ENCODE results near the gene ACSF3. TPM values are rescaled to one million over a fixed set of nuclear protein-coding genes. Genes with fewer than 3 reads are reported as not detected.

Gene ACSF3
- total and polyA plus RNA-seq, 2 donors (not counting 1 experiment from before 2014, with no cell fraction given): 9.2 to 23.1 TPM

DNA sequence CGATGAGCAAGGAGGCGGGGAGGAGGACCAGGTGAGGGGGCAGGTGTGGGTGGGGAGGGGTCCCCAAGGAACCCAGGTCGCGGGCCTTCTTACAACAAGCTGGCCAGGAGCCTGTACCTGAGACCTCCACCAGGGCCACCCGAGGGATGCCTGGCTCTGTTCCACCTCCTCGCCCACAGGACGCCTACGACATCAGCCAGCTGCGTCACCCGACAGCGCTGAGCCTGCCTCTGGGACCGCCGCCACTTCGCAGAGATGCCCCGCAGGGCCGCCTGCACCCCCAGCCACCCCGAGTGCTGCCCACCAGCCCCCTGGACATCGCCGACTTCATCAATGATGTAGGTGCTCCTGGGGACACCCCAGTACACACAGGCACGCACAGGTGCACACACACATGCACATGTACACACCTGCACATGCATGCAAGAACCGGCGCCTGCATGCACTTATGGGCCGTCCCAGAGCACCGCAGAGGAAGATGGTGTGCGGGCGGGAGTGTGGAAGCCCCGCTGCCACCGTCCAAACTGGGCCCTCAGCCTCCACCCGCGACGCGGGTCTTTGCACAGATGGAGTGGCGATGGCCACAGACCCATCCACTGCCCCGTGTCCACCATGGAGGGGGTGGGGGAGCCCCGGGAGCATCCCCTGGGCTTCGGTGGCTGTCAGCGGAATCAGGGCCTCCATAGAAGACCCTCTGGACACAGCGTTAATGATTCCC, 100.1 kb downstream of the ACSF3 start:
- no peak for TF ChIP-seq EZH2 (IDR thresholded peaks at IDR 0.05; ENCODE audit: low read length, missing control alignments)
- TF ChIP-seq, protein P1, sequence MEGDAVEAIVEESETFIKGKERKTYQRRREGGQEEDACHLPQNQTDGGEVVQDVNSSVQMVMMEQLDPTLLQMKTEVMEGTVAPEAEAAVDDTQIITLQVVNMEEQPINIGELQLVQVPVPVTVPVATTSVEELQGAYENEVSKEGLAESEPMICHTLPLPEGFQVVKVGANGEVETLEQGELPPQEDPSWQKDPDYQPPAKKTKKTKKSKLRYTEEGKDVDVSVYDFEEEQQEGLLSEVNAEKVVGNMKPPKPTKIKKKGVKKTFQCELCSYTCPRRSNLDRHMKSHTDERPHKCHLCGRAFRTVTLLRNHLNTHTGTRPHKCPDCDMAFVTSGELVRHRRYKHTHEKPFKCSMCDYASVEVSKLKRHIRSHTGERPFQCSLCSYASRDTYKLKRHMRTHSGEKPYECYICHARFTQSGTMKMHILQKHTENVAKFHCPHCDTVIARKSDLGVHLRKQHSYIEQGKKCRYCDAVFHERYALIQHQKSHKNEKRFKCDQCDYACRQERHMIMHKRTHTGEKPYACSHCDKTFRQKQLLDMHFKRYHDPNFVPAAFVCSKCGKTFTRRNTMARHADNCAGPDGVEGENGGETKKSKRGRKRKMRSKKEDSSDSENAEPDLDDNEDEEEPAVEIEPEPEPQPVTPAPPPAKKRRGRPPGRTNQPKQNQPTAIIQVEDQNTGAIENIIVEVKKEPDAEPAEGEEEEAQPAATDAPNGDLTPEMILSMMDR (conservative IDR thresholded peaks at IDR 0.05 in 1 of 2, IDR thresholded peaks at IDR 0.05 in 1 of 2; ENCODE audit: low read depth in 1 of 2, low read length in 2 of 2): no peak
- H3K9ac ChIP-seq (ENCODE audit: insufficient read depth, low read length): no peak overlapping the region
- H3K79me2 ChIP-seq (ENCODE audit: control insufficient read depth, insufficient read depth, low read length): no peaks in the 10 kb centered on the region
- no peak overlapping the region for H3K4me3 ChIP-seq (replicated peaks in 1 of 4; ENCODE audit: control extremely low read depth in 1 of 4, insufficient read depth in 1 of 4, low read depth in 3 of 4, low read length in 4 of 4)
- no peaks in the 10 kb centered on the region for H3K4me1 ChIP-seq (ENCODE audit: control insufficient read depth, extremely low read depth, insufficient read depth, low read length)
- H3K27ac ChIP-seq (ENCODE audit: insufficient read depth, low read length): no peak overlapping the region
- H3K4me2 ChIP-seq (ENCODE audit: extremely low read depth, insufficient read depth, low read length): no peak overlapping the region
- DNase-seq (ENCODE audit: low read depth in 2 of 2): no peak
- no peaks in the 10 kb centered on the region for H3K27me3 ChIP-seq (ENCODE audit: control insufficient read depth, insufficient read depth, low read length)
- H3K36me3 ChIP-seq (ENCODE audit: control insufficient read depth, insufficient read depth, low read length): no peaks in the 10 kb centered on the region
- no peak overlapping the region for H2AFZ ChIP-seq (ENCODE audit: low read length)
- H4K20me1 ChIP-seq (ENCODE audit: control insufficient read depth, extremely low read depth, insufficient read depth, low read length): no peaks in the 10 kb centered on the region
- H3K9me3 ChIP-seq (ENCODE audit: control insufficient read depth, insufficient read depth, low read depth, low read length): no peaks in the 10 kb centered on the region

DNA sequence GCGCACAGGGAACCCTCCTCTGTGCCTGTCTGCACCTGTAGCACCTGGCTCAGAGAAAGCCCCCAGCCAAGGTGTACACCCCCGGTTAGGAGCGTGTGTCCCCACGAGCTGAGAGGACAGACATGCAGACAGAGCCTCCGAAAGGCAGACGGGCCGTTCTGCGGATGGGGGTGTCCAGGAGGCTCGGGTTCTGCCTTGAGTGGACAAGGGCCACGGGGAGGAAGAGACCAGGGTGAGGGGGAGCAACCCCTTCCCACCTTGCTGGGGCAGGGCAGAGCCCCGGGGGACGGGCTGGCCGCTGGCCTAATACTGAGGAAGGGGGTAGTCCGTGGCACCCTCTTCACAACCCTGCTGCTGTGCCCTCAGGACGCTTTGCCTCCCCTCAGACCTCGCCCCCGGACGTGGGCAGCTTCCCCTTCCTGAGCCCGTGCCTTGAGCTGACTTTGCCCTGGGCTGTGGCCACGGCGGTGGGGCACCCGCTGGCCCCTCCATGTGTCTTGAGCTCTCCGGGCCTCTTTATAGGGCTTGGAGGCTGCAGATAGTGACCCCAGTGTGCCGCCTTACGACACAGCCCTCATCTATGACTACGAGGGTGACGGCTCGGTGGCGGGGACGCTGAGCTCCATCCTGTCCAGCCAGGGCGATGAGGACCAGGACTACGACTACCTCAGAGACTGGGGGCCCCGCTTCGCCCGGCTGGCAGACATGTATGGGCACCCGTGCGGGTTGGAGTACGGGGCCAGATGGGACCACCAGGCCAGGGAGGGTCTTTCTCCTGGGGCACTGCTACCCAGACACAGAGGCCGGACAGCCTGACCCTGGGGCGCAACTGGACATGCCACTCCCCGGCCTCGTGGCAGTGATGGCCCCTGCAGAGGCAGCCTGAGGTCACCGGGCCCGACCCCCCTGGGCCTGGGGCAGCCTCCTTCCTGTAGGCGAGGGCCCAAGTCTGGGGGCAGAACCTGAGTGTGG, 101.0 kb downstream of the ACSF3 start:
- Histone ChIP-seq H3K9me3 (ENCODE audit: control insufficient read depth, insufficient read depth, low read depth, low read length) (no peaks in the 10 kb centered on the region), H3K4me3 (replicated peaks in 1 of 4; ENCODE audit: control extremely low read depth in 1 of 4, insufficient read depth in 1 of 4, low read depth in 3 of 4, low read length in 4 of 4) (no peak overlapping the region), H3K27me3 (ENCODE audit: control insufficient read depth, insufficient read depth, low read length) (peaks cover under 1% of the 10 kb centered on the region), H3K4me2 (ENCODE audit: extremely low read depth, insufficient read depth, low read length) (no peak overlapping the region), H4K20me1 (ENCODE audit: control insufficient read depth, extremely low read depth, insufficient read depth, low read length) (no peaks in the 10 kb centered on the region), H3K36me3 (ENCODE audit: control insufficient read depth, insufficient read depth, low read length) (no peaks in the 10 kb centered on the region), H2AFZ (ENCODE audit: low read length) (no peak overlapping the region), H3K79me2 (ENCODE audit: control insufficient read depth, insufficient read depth, low read length) (no peaks in the 10 kb centered on the region), H3K27ac (ENCODE audit: insufficient read depth, low read length) (no peak overlapping the region), H3K9ac (ENCODE audit: insufficient read depth, low read length) (no peak overlapping the region), H3K4me1 (ENCODE audit: control insufficient read depth, extremely low read depth, insufficient read depth, low read length) (no peaks in the 10 kb centered on the region)
- no peak for DNase-seq (ENCODE audit: low read depth in 2 of 2)
- TF ChIP-seq EZH2 (IDR thresholded peaks at IDR 0.05; ENCODE audit: low read length, missing control alignments): no peak
- TF ChIP-seq, protein P1 (conservative IDR thresholded peaks at IDR 0.05 in 1 of 2, IDR thresholded peaks at IDR 0.05 in 1 of 2; ENCODE audit: low read depth in 1 of 2, low read length in 2 of 2): no peak

DNA sequence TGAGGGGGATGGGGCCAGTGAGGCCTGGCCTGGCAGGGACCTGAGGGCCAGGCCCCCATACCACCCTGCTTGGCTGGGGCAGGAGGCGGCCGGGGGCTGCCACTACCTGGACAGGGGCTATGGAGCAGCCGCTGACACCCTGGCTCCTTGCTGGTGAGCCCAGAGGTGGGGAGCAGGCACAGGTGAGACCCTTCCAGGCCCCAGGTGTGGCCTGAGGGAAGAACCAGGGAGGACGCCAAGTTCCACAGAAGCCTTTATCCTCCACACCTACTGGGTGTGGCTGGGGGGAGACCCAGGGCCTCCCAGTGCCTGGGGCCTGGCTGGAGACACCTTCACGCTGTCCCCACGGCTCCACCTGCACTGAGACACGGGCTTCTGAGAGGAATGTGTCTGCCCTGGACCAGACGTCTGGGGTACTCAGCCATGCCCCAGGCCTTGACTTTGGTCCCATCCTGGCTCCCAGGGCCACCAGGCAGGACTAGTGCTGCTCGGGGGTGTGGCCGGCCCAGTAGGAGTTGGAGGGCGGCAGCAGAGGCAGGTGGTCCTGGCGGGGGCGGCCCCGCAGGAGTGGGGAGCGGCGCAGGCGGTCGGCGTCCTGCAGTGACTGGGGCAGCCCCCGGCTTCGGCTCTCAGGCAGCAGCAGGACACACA, 102.0 kb downstream of the ACSF3 start:
- Histone ChIP-seq H3K4me1 (ENCODE audit: control insufficient read depth, extremely low read depth, insufficient read depth, low read length) (no peaks in the 10 kb centered on the region), H3K27ac (ENCODE audit: insufficient read depth, low read length) (no peak overlapping the region), H3K9ac (ENCODE audit: insufficient read depth, low read length) (no peak overlapping the region), H3K36me3 (ENCODE audit: control insufficient read depth, insufficient read depth, low read length) (no peaks in the 10 kb centered on the region), H3K9me3 (ENCODE audit: control insufficient read depth, insufficient read depth, low read depth, low read length) (no peaks in the 10 kb centered on the region), H3K79me2 (ENCODE audit: control insufficient read depth, insufficient read depth, low read length) (no peaks in the 10 kb centered on the region), H2AFZ (ENCODE audit: low read length) (no peak overlapping the region), H4K20me1 (ENCODE audit: control insufficient read depth, extremely low read depth, insufficient read depth, low read length) (no peaks in the 10 kb centered on the region), H3K4me2 (ENCODE audit: extremely low read depth, insufficient read depth, low read length) (no peak overlapping the region), H3K4me3 (replicated peaks in 1 of 4; ENCODE audit: control extremely low read depth in 1 of 4, insufficient read depth in 1 of 4, low read depth in 3 of 4, low read length in 4 of 4) (no peak overlapping the region), H3K27me3 (ENCODE audit: control insufficient read depth, insufficient read depth, low read length) (peaks cover 11% of the 10 kb centered on the region)
- TF ChIP-seq, protein P1 (conservative IDR thresholded peaks at IDR 0.05 in 1 of 2, IDR thresholded peaks at IDR 0.05 in 1 of 2; ENCODE audit: low read depth in 1 of 2, low read length in 2 of 2): no peak
- TF ChIP-seq EZH2 (IDR thresholded peaks at IDR 0.05; ENCODE audit: low read length, missing control alignments): no peak
- DNase-seq (ENCODE audit: low read depth in 2 of 2): no peak

Measured in fibroblast of lung (primary cell).